HepG2 (cell line): ENCODE measurements around the gene PRPSAP1. TPM values are rescaled to one million over a fixed set of nuclear protein-coding genes. Genes with fewer than 3 reads are reported as not detected.

Experiments
- ATF2 ChIP-seq: sonication (generic); formaldehyde crosslinking; IDR thresholded peaks from 2 replicates; pipeline ENCODE4 v1.4.0; 2020; ENCODE audit warnings: missing genetic modification reagents
- CBX5 ChIP-seq: sonication (generic); formaldehyde crosslinking; IDR thresholded peaks from 2 replicates; pipeline ENCODE4 v1.4.0; 2020; ENCODE audit warnings: missing genetic modification reagents, borderline replicate concordance
- E2F2 ChIP-seq: sonication (generic); formaldehyde crosslinking; IDR thresholded peaks from 2 replicates; pipeline ENCODE4 v1.4.0; 2020; ENCODE audit warnings: missing genetic modification reagents, borderline replicate concordance
- GATA4 ChIP-seq: sonication (generic); IDR thresholded peaks from 2 replicates; pipeline ENCODE4 v1.6.1; 2016; ENCODE audit warnings: antibody characterized with exemption, low read depth, borderline replicate concordance
- GPBP1L1 ChIP-seq: sonication (generic); formaldehyde crosslinking; IDR thresholded peaks from 2 replicates; pipeline ENCODE4 v1.5.0; 2020; ENCODE audit warnings: mild to moderate bottlenecking, missing genetic modification reagents
- HES4 ChIP-seq: sonication (generic); formaldehyde crosslinking; IDR thresholded peaks from 2 replicates; pipeline ENCODE4 v1.9.0; 2021; ENCODE audit warnings: mild to moderate bottlenecking, missing genetic modification reagents, borderline replicate concordance
- HINFP ChIP-seq: sonication (generic); formaldehyde crosslinking; IDR thresholded peaks from 2 replicates; pipeline ENCODE4 v1.4.0; 2020; ENCODE audit warnings: low read depth, mild to moderate bottlenecking, missing genetic modification reagents
- HMGA1 ChIP-seq: sonication (generic); formaldehyde crosslinking; conservative IDR thresholded peaks from 2 replicates; pipeline ENCODE4 v1.4.0; 2020; ENCODE audit warnings: missing genetic modification reagents
- KDM5B ChIP-seq: sonication (generic); formaldehyde crosslinking; IDR thresholded peaks from 2 replicates; pipeline ENCODE4 v1.4.0; 2020; ENCODE audit warnings: missing genetic modification reagents, mild to moderate bottlenecking, borderline replicate concordance
- MTF2 ChIP-seq: sonication (generic); formaldehyde crosslinking; IDR thresholded peaks from 2 replicates; pipeline ENCODE4 v1.5.0; 2020; ENCODE audit warnings: missing genetic modification reagents, borderline replicate concordance
- PCBP2 ChIP-seq: fragments of 200-400 bp; formaldehyde crosslinking; optimal IDR thresholded peaks from 2 replicates; pipeline ENCODE3; 2018; ENCODE audit warnings: low read length, low read depth; ENCODE audit not compliant: poor library complexity, severe bottlenecking
- PHF5A ChIP-seq: IDR thresholded peaks from one replicate; pipeline ENCODE4 v1.6.1; 2018; ENCODE audit warnings: low read depth, missing genetic modification reagents; ENCODE audit not compliant: unreplicated experiment
- TMF1 ChIP-seq: sonication (generic); formaldehyde crosslinking; IDR thresholded peaks from 2 replicates; pipeline ENCODE4 v1.8.1; 2022; ENCODE audit warnings: low read depth, missing genetic modification reagents
- ZFP37 ChIP-seq: sonication (generic); formaldehyde crosslinking; IDR thresholded peaks from 2 replicates; pipeline ENCODE4 v1.4.0; 2020; ENCODE audit warnings: missing genetic modification reagents, borderline replicate concordance
- ZNF143 ChIP-seq: sonication (generic); formaldehyde crosslinking; IDR thresholded peaks from 2 replicates; pipeline ENCODE4 v1.4.0; 2020; ENCODE audit warnings: missing genetic modification reagents
- ZNF251 ChIP-seq: sonication (generic); formaldehyde crosslinking; IDR thresholded peaks from 2 replicates; pipeline ENCODE4 v1.9.0; 2021; ENCODE audit warnings: mild to moderate bottlenecking, missing genetic modification reagents
- ZNF333 ChIP-seq: sonication (generic); formaldehyde crosslinking; IDR thresholded peaks from 2 replicates; pipeline ENCODE4 v1.4.0; 2020; ENCODE audit warnings: mild to moderate bottlenecking, missing genetic modification reagents, borderline replicate concordance
- ZNF512B ChIP-seq: sonication (generic); formaldehyde crosslinking; IDR thresholded peaks from 2 replicates; pipeline ENCODE4 v1.5.1; 2020; ENCODE audit warnings: missing genetic modification reagents, mild to moderate bottlenecking, borderline replicate concordance
- ZNF605 ChIP-seq: sonication (generic); formaldehyde crosslinking; IDR thresholded peaks from 2 replicates; pipeline ENCODE4 v1.8.0; 2022; ENCODE audit warnings: mild to moderate bottlenecking, missing genetic modification reagents
- ZNF615 ChIP-seq: sonication (generic); formaldehyde crosslinking; IDR thresholded peaks from 2 replicates; pipeline ENCODE4 v1.5.0; 2020; ENCODE audit warnings: mild to moderate bottlenecking, missing genetic modification reagents, borderline replicate concordance
- polyA plus RNA-seq, 8 experiments: library from polyadenylated mRNA; depleted of rRNA in 3 of 8; stranded (reverse) in 7 of 8; unstranded in 1 of 8; fragments of >200 nt; fragmentation: Illumina TruSeq in 4 of 8; extraction: Trizol in 4 of 8; gene quantifications; 2 replicates each; pipeline versions ENCODE4 v1.2.1 to v1.2.3, GENCODE V29; 2011 to 2016; ENCODE audit warnings: low read depth in 4 of 8, missing spikeins in 1 of 8, mixed read lengths in 1 of 8; ENCODE audit not compliant: insufficient read depth in 1 of 8
- total RNA-seq, 5 experiments: library from RNA; depleted of rRNA; stranded (reverse); fragments of >200 nt; fragmentation: Illumina TruSeq; extraction: Trizol; gene quantifications; 2 replicates each; pipeline ENCODE4 v1.2.3, GENCODE V29; 2016; ENCODE audit warnings: low read depth in 1 of 5

Gene PRPSAP1
- total and polyA plus RNA-seq, 2 of the 13 experiments (the other 11 are each of a cell fraction or from before 2014, with no cell fraction given): 91.1 to 314 TPM

- TF ChIP-seq HES4 (peak; percentile 12; the same call in 1 of the 2 replicates), MTF2 (CRISPR knock-in tag) (no peak), ZNF143 (CRISPR knock-in tag) (0 out of 2 replicates have a peak, but pooled peaks have one; percentile 36), CBX5 (no peak), E2F2 (CRISPR knock-in tag) (no peak), ZFP37 (peak; percentile 59; the same call in 1 of the 2 replicates), ZNF605 (CRISPR knock-in tag) (no peak), ZNF333 (CRISPR knock-in tag) (peak; percentile 83; the same call in 1 of the 2 replicates), ZNF512B (CRISPR knock-in tag) (no peak), GPBP1L1 (CRISPR knock-in tag) (no peak), GATA4 (no peak), TMF1 (CRISPR knock-in tag) (peak; percentile 59; the same call in 1 of the 2 replicates), HINFP (CRISPR knock-in tag) (no peak), ATF2 (no peak), ZNF251 (no peak), KDM5B (no peak; the same call in 1 of the 2 replicates), PHF5A (no peak), HMGA1 (CRISPR knock-in tag) (no peak), PCBP2 (no peak), ZNF615 (no peak)
These were observed 88.7 kb downstream of the PRPSAP1 start, which contains the start of gene UBALD2 (continued) for GRCh38 chr17:76264755-76265623.
